ENCODE data around the gene CNGA4. TPM values are rescaled to one million over a fixed set of nuclear protein-coding genes. Genes with fewer than 3 reads are reported as not detected.

Gene CNGA4
- total RNA-seq, 1 donor from 2014 or later: 0.20 TPM

GRCh38 chr11:6284250-6284649, 45.4 kb downstream of the CNGA4 start:
- CTCF ChIA-PET: no interaction called here

GRCh38 chr11:6285019-6285418, 46.1 kb downstream of the CNGA4 start:
- ChIA-PET CTCF (no interaction called here), POLR2A (no interaction called here)
- no peaks in the 10 kb centered on the region for H3K36me3 Mint-ChIP-seq (ENCODE audit: low read depth)
- no peak overlapping the region for H3K27ac Mint-ChIP-seq
- DNase-seq: no peak
- no peaks in the 10 kb centered on the region for H3K4me1 Mint-ChIP-seq
- TF ChIP-seq CTCF (IDR thresholded peaks at IDR 0.05): no peak
- intact Hi-C loops (cut with micrococcal nuclease): no loop called here
- H3K9me3 Mint-ChIP-seq: no peaks in the 10 kb centered on the region
- no peak for ATAC-seq (ENCODE audit: low read depth)
- no peak overlapping the region for H3K4me3 Mint-ChIP-seq
- H3K27me3 Mint-ChIP-seq: peaks cover 27% of the 10 kb centered on the region

More at GRCh38 chr11:6284250-6284649, 45.4 kb downstream of the CNGA4 start:
- Mint-ChIP-seq H3K27ac (no peak overlapping the region), H3K27me3 (peaks cover 26% of the 10 kb centered on the region), H3K4me1 (no peaks in the 10 kb centered on the region), H3K36me3 (ENCODE audit: low read depth) (no peaks in the 10 kb centered on the region), H3K4me3 (no peak overlapping the region), H3K9me3 (no peaks in the 10 kb centered on the region)
- intact Hi-C loops (cut with micrococcal nuclease): no loop called here
- TF ChIP-seq CTCF (IDR thresholded peaks at IDR 0.05): no peak
- ATAC-seq (ENCODE audit: low read depth) (no peak), DNase-seq (no peak)
- POLR2A ChIA-PET: no interaction called here

Other genes starting within 250 kb of the CNGA4 start
- not detected in 2 replicates for gene OR56A4, start 232.1 kb upstream of the CNGA4 start, total RNA-seq
- gene OR56A1, start 208.3 kb upstream of the CNGA4 start, total RNA-seq: not detected in 2 replicates
- gene OR56B4, start 131.4 kb upstream of the CNGA4 start, total RNA-seq: not detected in 2 replicates
- gene OR52B2, start 68.8 kb upstream of the CNGA4 start, total RNA-seq: not detected in 2 replicates
- gene OR52W1, start 39.9 kb upstream of the CNGA4 start, total RNA-seq: not detected in 2 replicates
- gene C11orf42, start 33.5 kb upstream of the CNGA4 start, total RNA-seq: not detected in 2 replicates
- 27.7 and 32.8 TPM in 2 replicates for gene FHIP1B, start 4.5 kb upstream of the CNGA4 start, total RNA-seq
- gene CCKBR, start 20.7 kb downstream of the CNGA4 start, total RNA-seq: not detected in 2 replicates
- 0.55 TPM in 1 of 2 replicates, not detected in the other for gene CAVIN3, start 81.4 kb downstream of the CNGA4 start, total RNA-seq
- gene SMPD1, start 151.4 kb downstream of the CNGA4 start, total RNA-seq: 14.1 and 16.9 TPM in 2 replicates
- gene APBB1, start 180.0 kb downstream of the CNGA4 start, total RNA-seq: 20.6 and 22.1 TPM in 2 replicates
- gene HPX, start 201.9 kb downstream of the CNGA4 start, total RNA-seq: 0.40 TPM in 1 of 2 replicates, not detected in the other
- 8.3 and 9.0 TPM in 2 replicates for gene TRIM3, start 234.9 kb downstream of the CNGA4 start, total RNA-seq
- gene ARFIP2, start 242.2 kb downstream of the CNGA4 start, total RNA-seq: 40.6 and 43.1 TPM in 2 replicates
- gene TIMM10B, start 242.4 kb downstream of the CNGA4 start, total RNA-seq: 48.0 and 60.0 TPM in 2 replicates

Measured in activated B cell treated with CpG ODN at 0.5 μM for 24 hours (primary cell).